Upper lobe of left lung (tissue), 6 donors: Measurements from ENCODE around the gene MRGPRD. TPM values are rescaled to one million over a fixed set of nuclear protein-coding genes. Genes with fewer than 3 reads are reported as not detected.
"Not testable (repeated sequence)": the region's sequence is repeated elsewhere in the genome, so short reads cannot be mapped to it uniquely, and the experiment has no call there.

Experiments used
- ATAC-seq, 2 donors: fragments of 200-7000 bp; cut with Tn5 transposase; one replicate each; pipeline ENCODE4 v1.9.1; 2022; ENCODE audit warnings: mild to moderate bottlenecking in 2 of 2, moderate library complexity in 2 of 2; ENCODE audit not compliant: low FRiP score in 2 of 2
- DNase-seq, 2 donors: peaks; one replicate each; pipeline ENCODE4 v3.0.0-alpha.2; 2019 to 2020
- H3K27ac ChIP-seq, 4 donors: fragments of 200-600 bp; sonication (generic); one replicate each; pipeline ENCODE4 v1.5.1; 2016 to 2019
- H3K27me3 ChIP-seq, 4 donors: fragments of 200-600 bp; sonication (generic); one replicate each; pipeline ENCODE4 v1.5.1; 2017 to 2019
- H3K36me3 ChIP-seq, 4 donors: fragments of 200-600 bp; sonication (generic); one replicate each; pipeline ENCODE4 v1.5.1; 2016 to 2019
- H3K4me1 ChIP-seq, 4 donors: fragments of 200-600 bp; sonication (generic); one replicate each; pipeline ENCODE4 v1.5.1; 2018 to 2019
- H3K4me3 ChIP-seq, 4 donors: fragments of 200-600 bp; sonication (generic); one replicate each; pipeline ENCODE4 v1.5.1; 2017 to 2019; ENCODE audit warnings: mild to moderate bottlenecking in 2 of 4, moderate library complexity in 1 of 4
- H3K9me3 ChIP-seq, 4 donors: fragments of 200-600 bp; sonication (generic); one replicate each; pipeline ENCODE4 v1.5.1; 2018 to 2019
- CTCF ChIP-seq, 6 experiments: fragments of 450-650 bp in 4 of 6; fragments of 200-600 bp in 2 of 6; sonication (generic) in 2 of 6; IDR thresholded peaks; one replicate each; pipeline ENCODE4 v1.5.1; 2016 to 2019; ENCODE audit warnings: antibody characterized with exemption in 6 of 6
- EP300 ChIP-seq, 4 donors: sonication (generic); formaldehyde crosslinking; IDR thresholded peaks; one replicate each; pipeline ENCODE4 v1.5.1; 2017; ENCODE audit warnings: antibody characterized with exemption in 4 of 4, control low read depth in 2 of 4
- POLR2A ChIP-seq, 4 donors: fragments of 450-650 bp; IDR thresholded peaks; one replicate each; pipeline ENCODE4 v1.5.1; 2016 to 2017; ENCODE audit warnings: antibody characterized with exemption in 4 of 4, mild to moderate bottlenecking in 2 of 4
- POLR2AphosphoS5 ChIP-seq, 2 donors: sonication (generic); formaldehyde crosslinking; IDR thresholded peaks; one replicate each; pipeline ENCODE4 v1.5.1; 2017; ENCODE audit warnings: antibody characterized with exemption in 2 of 2
- WGBS, 2 donors: methylation state at CpG; one replicate each; pipeline ENCODE4 v1.1.5; 2017 to 2018; 5-methylcytosine and 5-hydroxymethylcytosine counted together
- total RNA-seq, 6 donors: library from RNA; depleted of rRNA in 4 of 6; stranded (reverse); fragments of >200 nt in 4 of 6; gene quantifications; one replicate each; pipeline versions ENCODE4 v1.1.0 to v1.2.1, GENCODE V29; 2016 to 2021
- donor health status: DM: no; HTN: no; CAD: no; lungs with moderate emphysema.
- donor health status: DM: no; HTN: yes; CAD: no; lungs with severe emphysema.

Gene MRGPRD
- total RNA-seq, 6 donors from 2014 or later: not detected

- no peak for ATAC-seq
- peak in 1 of 2 donors; percentile 4 for DNase-seq
Observed at GRCh38 chr11:68976563-68976962, 4.2 kb downstream of the MRGPRD start.

GRCh38 chr11:68976095-68976494, 4.7 kb downstream of the MRGPRD start:
- Histone ChIP-seq H3K27ac (no peak overlapping the region), H3K4me3 (no peak overlapping the region), H3K27me3 (no peaks in the 10 kb centered on the region), H3K36me3 (no peaks in the 10 kb centered on the region), H3K9me3 (no peaks in the 10 kb centered on the region), H3K4me1 (no peaks in the 10 kb centered on the region)
- WGBS, 2 donors: 57 to 66% methylated on average over 4 of the region's 4 CpGs
- peak in 1 of 2 donors; percentile 10 for DNase-seq
- no peak for ATAC-seq
- TF ChIP-seq POLR2AphosphoS5 (IDR thresholded peaks at IDR 0.05) (no peak), EP300 (IDR thresholded peaks at IDR 0.05) (no peak)

More at GRCh38 chr11:68976563-68976962, 4.2 kb downstream of the MRGPRD start:
- no peaks in the 10 kb centered on the region for H3K9me3 ChIP-seq
- H3K27me3 ChIP-seq: no peaks in the 10 kb centered on the region
- H3K36me3 ChIP-seq: no peaks in the 10 kb centered on the region
- WGBS, 2 donors: 40 to 71% methylated on average over 1 to 4 of the region's 4 CpGs
- no peak overlapping the region for H3K4me3 ChIP-seq
- H3K4me1 ChIP-seq: no peaks in the 10 kb centered on the region
- TF ChIP-seq POLR2AphosphoS5 (IDR thresholded peaks at IDR 0.05) (no peak), EP300 (IDR thresholded peaks at IDR 0.05) (no peak), CTCF (IDR thresholded peaks at IDR 0.05) (no peak), POLR2A (IDR thresholded peaks at IDR 0.05) (no peak)
- no peak overlapping the region for H3K27ac ChIP-seq

- DNase-seq: peak; percentile 17 to 74
- Histone ChIP-seq H3K27ac (no peak overlapping the region), H3K27me3 (no peaks in the 10 kb centered on the region), H3K4me1 (no peaks in the 10 kb centered on the region), H3K4me3 (no peak overlapping the region), H3K9me3 (no peaks in the 10 kb centered on the region), H3K36me3 (no peaks in the 10 kb centered on the region)
- WGBS, 2 donors: 94 to 98% methylated on average over 2 to 23 of the region's 23 CpGs
- no peak for TF ChIP-seq POLR2A (IDR thresholded peaks at IDR 0.05)
- no peak for TF ChIP-seq EP300 (IDR thresholded peaks at IDR 0.05)
- no peak for TF ChIP-seq POLR2AphosphoS5 (IDR thresholded peaks at IDR 0.05)
- no peak for TF ChIP-seq CTCF (IDR thresholded peaks at IDR 0.05)
- ATAC-seq: no peak
Observed at GRCh38 chr11:68974421-68975194, 6.2 kb downstream of the MRGPRD start.

- DNase-seq: peak in 1 of 2 donors; percentile 3
- not testable (repeated sequence) for H3K27me3 ChIP-seq, H3K4me3 ChIP-seq, H3K36me3 ChIP-seq, H3K9me3 ChIP-seq, ATAC-seq, H3K27ac ChIP-seq, H3K4me1 ChIP-seq
- WGBS, 2 donors: 92% methylated on average over 12 of the region's 12 CpGs
Observed at GRCh38 chr11:68973706-68974105, 7.1 kb downstream of the MRGPRD start.

- WGBS, 2 donors: 59 to 70% methylated on average over 4 of the region's 4 CpGs
- peak in 1 of 2 donors; percentile 7 for DNase-seq
- ATAC-seq: no peak
Observed at GRCh38 chr11:68973219-68973618, 7.6 kb downstream of the MRGPRD start.

More at GRCh38 chr11:68973219-68973618, 7.6 kb downstream of the MRGPRD start:
- Histone ChIP-seq H3K27me3 (no peaks in the 10 kb centered on the region), H3K27ac (no peak overlapping the region), H3K36me3 (no peaks in the 10 kb centered on the region), H3K4me1 (no peaks in the 10 kb centered on the region), H3K9me3 (no peaks in the 10 kb centered on the region), H3K4me3 (no peak overlapping the region)
- no peak for TF ChIP-seq CTCF (IDR thresholded peaks at IDR 0.05)
- TF ChIP-seq POLR2AphosphoS5 (IDR thresholded peaks at IDR 0.05): no peak
- no peak for TF ChIP-seq POLR2A (IDR thresholded peaks at IDR 0.05)
- TF ChIP-seq EP300 (IDR thresholded peaks at IDR 0.05): no peak
